Astrocyte (in vitro differentiated cells and primary cell): Measurements from ENCODE around the gene CELF2. TPM values are rescaled to one million over a fixed set of nuclear protein-coding genes. Genes with fewer than 3 reads are reported as not detected.

Source experiments
- DNase-seq: peaks from one replicate; pipeline ENCODE4 v3.0.0-alpha.2; 2010; ENCODE audit warnings: low read depth
- FAIRE-seq: peaks from 2 replicates; lab custom pipeline; 2011; peaks lifted over from hg19 to GRCh38; lab: Jason Lieb, UNC
- H2AFZ ChIP-seq: 2 replicates; pipeline ENCODE4 v1.6.0; 2012; ENCODE audit warnings: low read depth, low read length, inconsistent platforms
- H3K27ac ChIP-seq: 2 replicates; pipeline ENCODE4 v1.5.1; 2011; ENCODE audit warnings: low read depth, low read length, inconsistent platforms
- H3K27me3 ChIP-seq: 2 replicates; pipeline ENCODE4 v1.6.0; 2011; ENCODE audit warnings: low read length, inconsistent platforms; ENCODE audit not compliant: insufficient read depth
- H3K36me3 ChIP-seq: 2 replicates; pipeline ENCODE4 v1.5.1; 2011; ENCODE audit warnings: low read length, inconsistent platforms; ENCODE audit not compliant: insufficient read depth
- H3K4me1 ChIP-seq: 2 replicates; pipeline ENCODE4 v1.5.1; 2011; ENCODE audit warnings: low read length, inconsistent platforms; ENCODE audit not compliant: insufficient read depth
- H3K4me2 ChIP-seq: 2 replicates; pipeline ENCODE4 v1.6.0; 2012; ENCODE audit warnings: low read length, inconsistent platforms
- H3K4me3 ChIP-seq: 2 replicates; pipeline ENCODE4 v1.5.1; 2011; ENCODE audit warnings: low read depth, mild to moderate bottlenecking, low read length, inconsistent platforms; ENCODE audit not compliant: insufficient read depth
- H3K79me2 ChIP-seq: 2 replicates; pipeline ENCODE4 v1.6.0; 2012; ENCODE audit warnings: mild to moderate bottlenecking, low read length, inconsistent platforms; ENCODE audit not compliant: insufficient read depth
- H3K9ac ChIP-seq: 2 replicates; pipeline ENCODE4 v1.6.0; 2012; ENCODE audit warnings: mild to moderate bottlenecking, low read length, inconsistent platforms
- H3K9me3 ChIP-seq: 2 replicates; pipeline ENCODE4 v1.5.1; 2012; ENCODE audit warnings: low read depth, mild to moderate bottlenecking, low read length, inconsistent platforms; ENCODE audit not compliant: insufficient read depth
- H4K20me1 ChIP-seq: 2 replicates; pipeline ENCODE4 v1.6.0; 2012; ENCODE audit warnings: low read length, inconsistent platforms; ENCODE audit not compliant: insufficient read depth
- H3K27ac Mint-ChIP-seq: one replicate; pipeline ENCODE4 v1.8.0; 2021; ENCODE audit warnings: mild to moderate bottlenecking, mixed read lengths; ENCODE audit not compliant: unreplicated experiment
- H3K27me3 Mint-ChIP-seq: one replicate; pipeline ENCODE4 v1.8.0; 2021; ENCODE audit warnings: low read depth, mixed read lengths; ENCODE audit not compliant: unreplicated experiment
- H3K36me3 Mint-ChIP-seq: one replicate; pipeline ENCODE4 v1.8.0; 2021; ENCODE audit warnings: low read depth, mixed read lengths; ENCODE audit not compliant: unreplicated experiment
- H3K4me1 Mint-ChIP-seq: one replicate; pipeline ENCODE4 v1.8.0; 2021; ENCODE audit warnings: low read depth, mixed read lengths; ENCODE audit not compliant: unreplicated experiment
- H3K4me3 Mint-ChIP-seq: one replicate; pipeline ENCODE4 v1.8.0; 2021; ENCODE audit warnings: mild to moderate bottlenecking, moderate library complexity, mixed read lengths; ENCODE audit not compliant: unreplicated experiment
- H3K9me3 Mint-ChIP-seq: one replicate; pipeline ENCODE4 v1.8.0; 2021; ENCODE audit warnings: mild to moderate bottlenecking, mixed read lengths; ENCODE audit not compliant: unreplicated experiment
- CTCF ChIP-seq: IDR thresholded peaks from 2 replicates; pipeline ENCODE4 v1.5.1; 2011; ENCODE audit warnings: low read depth, mild to moderate bottlenecking, inconsistent platforms, low read length, moderate library complexity; ENCODE audit not compliant: insufficient read depth
- EZH2 ChIP-seq: IDR thresholded peaks from 2 replicates; pipeline ENCODE4 v1.6.1; 2012; ENCODE audit warnings: mild to moderate bottlenecking, low read length, inconsistent platforms; ENCODE audit not compliant: insufficient read depth
- total RNA-seq: library from RNA; stranded (reverse); gene quantifications from 2 replicates; pipeline ENCODE4 v1.2.1, GENCODE V29; 2021

CELF2 gene
- total RNA-seq, 1 donor from 2014 or later, result 76.1 TPM

- FAIRE-seq (no peak), DNase-seq (no peak)
- Mint-ChIP-seq H3K9me3 (no peaks in the 10 kb centered on the region), H3K4me1 (peaks cover 35% of the 10 kb centered on the region), H3K36me3 (no peaks in the 10 kb centered on the region), H3K27me3 (no peaks in the 10 kb centered on the region), H3K27ac (no peak overlapping the region), H3K4me3 (no peak overlapping the region)
- Histone ChIP-seq H3K27me3 (peaks cover 10% of the 10 kb centered on the region), H3K4me3 (no peak overlapping the region), H3K9me3 (no peaks in the 10 kb centered on the region), H3K4me2 (no peak overlapping the region), H2AFZ (no peak overlapping the region), H3K9ac (no peak overlapping the region), H3K27ac (no peak overlapping the region), H3K36me3 (no peaks in the 10 kb centered on the region), H4K20me1 (peaks cover 9% of the 10 kb centered on the region), H3K79me2 (no peaks in the 10 kb centered on the region), H3K4me1 (no peaks in the 10 kb centered on the region)
- TF ChIP-seq EZH2 (no peak), CTCF (no peak)
Observed at GRCh38 chr10:11150879-11151415, 133.3 kb downstream of the CELF2 start.

- H3K9me3 ChIP-seq, result no peaks in the 10 kb centered on the region
- peaks cover 10% of the 10 kb centered on the region for H3K27me3 ChIP-seq
- no peaks in the 10 kb centered on the region for H3K36me3 ChIP-seq
- no peaks in the 10 kb centered on the region for H3K9me3 Mint-ChIP-seq
- H3K9ac ChIP-seq, result no peak overlapping the region
- H3K27ac Mint-ChIP-seq, result no peak overlapping the region
- peaks cover 33% of the 10 kb centered on the region for H3K4me1 Mint-ChIP-seq
- no peak overlapping the region for H3K4me3 Mint-ChIP-seq
- H4K20me1 ChIP-seq, result peaks cover 9% of the 10 kb centered on the region
- no peak for TF ChIP-seq EZH2
- TF ChIP-seq CTCF, result no peak
- no peak overlapping the region for H2AFZ ChIP-seq
- H3K4me2 ChIP-seq, result no peak overlapping the region
- DNase-seq, result no peak
- no peaks in the 10 kb centered on the region for H3K36me3 Mint-ChIP-seq
- H3K27ac ChIP-seq, result no peak overlapping the region
- H3K4me1 ChIP-seq, result no peaks in the 10 kb centered on the region
- no peak for FAIRE-seq
- no peaks in the 10 kb centered on the region for H3K79me2 ChIP-seq
- H3K4me3 ChIP-seq, result no peak overlapping the region
- H3K27me3 Mint-ChIP-seq, result no peaks in the 10 kb centered on the region
Observed at GRCh38 chr10:11152801-11153200, 135.1 kb downstream of the CELF2 start.

GRCh38 chr10:11153245-11153644, 135.6 kb downstream of the CELF2 start:
- Mint-ChIP-seq H3K27me3 (no peaks in the 10 kb centered on the region), H3K4me3 (no peak overlapping the region), H3K27ac (no peak overlapping the region), H3K9me3 (no peaks in the 10 kb centered on the region), H3K36me3 (no peaks in the 10 kb centered on the region), H3K4me1 (peaks cover 33% of the 10 kb centered on the region)
- no peaks in the 10 kb centered on the region for H3K79me2 ChIP-seq
- no peak overlapping the region for H3K4me3 ChIP-seq
- DNase-seq, result no peak
- H3K9me3 ChIP-seq, result no peaks in the 10 kb centered on the region
- no peak overlapping the region for H3K9ac ChIP-seq
- peaks cover 5% of the 10 kb centered on the region for H4K20me1 ChIP-seq
- H3K4me1 ChIP-seq, result no peaks in the 10 kb centered on the region
- H3K4me2 ChIP-seq, result no peak overlapping the region
- no peak overlapping the region for H2AFZ ChIP-seq
- H3K27ac ChIP-seq, result no peak overlapping the region
- TF ChIP-seq CTCF, result no peak
- no peak for TF ChIP-seq EZH2
- no peaks in the 10 kb centered on the region for H3K36me3 ChIP-seq
- FAIRE-seq, result no peak
- H3K27me3 ChIP-seq, result peaks cover 5% of the 10 kb centered on the region
